GM23338 (cell line): Measurements from ENCODE around the gene VIP. TPM values are rescaled to one million over a fixed set of nuclear protein-coding genes. Genes with fewer than 3 reads are reported as not detected.

ENCODE experiments used
- ATAC-seq: fragments of 200-7000 bp; cut with Tn5 transposase; 3 replicates; pipeline ENCODE4 v1.9.1; 2020
- DNase-seq: peaks from one replicate; pipeline ENCODE4 v3.0.0-alpha.2; 2015; ENCODE audit warnings: low spot score
- H2AFZ ChIP-seq: fragments of 200-600 bp; sonication (generic); 2 replicates; pipeline ENCODE4 v1.8.0; 2016; ENCODE audit warnings: antibody characterized with exemption, mild to moderate bottlenecking, moderate library complexity
- H3F3A ChIP-seq: fragments of 200-600 bp; sonication (generic); replicated peaks from 2 replicates; pipeline ENCODE4 v1.8.0; 2017; ENCODE audit warnings: antibody characterized with exemption, mixed run types, low read depth
- H3K27ac ChIP-seq: fragments of 200-600 bp; sonication (generic); 2 replicates; pipeline ENCODE4 v1.6.1; 2016; ENCODE audit warnings: low read depth
- H3K27me3 ChIP-seq: fragments of 200-600 bp; sonication (generic); 2 replicates; pipeline ENCODE4 v1.8.0; 2016; ENCODE audit warnings: mild to moderate bottlenecking, mixed run types, moderate library complexity; ENCODE audit not compliant: insufficient read depth
- H3K36me3 ChIP-seq: fragments of 200-600 bp; sonication (generic); 2 replicates; pipeline ENCODE4 v1.8.0; 2016; ENCODE audit warnings: mild to moderate bottlenecking; ENCODE audit not compliant: insufficient read depth
- H3K4me1 ChIP-seq: fragments of 200-600 bp; sonication (generic); 2 replicates; pipeline ENCODE4 v1.8.0; 2016; ENCODE audit warnings: mild to moderate bottlenecking, moderate library complexity; ENCODE audit not compliant: insufficient read depth
- H3K4me2 ChIP-seq: fragments of 200-600 bp; sonication (generic); 2 replicates; pipeline ENCODE4 v1.7.1; 2017; ENCODE audit warnings: mixed run types
- H3K4me3 ChIP-seq: fragments of 200-600 bp; sonication (generic); 2 replicates; pipeline ENCODE4 v1.6.1; 2016; ENCODE audit warnings: mixed run types
- H3K79me2 ChIP-seq: fragments of 200-600 bp; sonication (generic); replicated peaks from 2 replicates; pipeline ENCODE4 v1.8.0; 2017; ENCODE audit warnings: mild to moderate bottlenecking; ENCODE audit not compliant: insufficient read depth
- H3K9me2 ChIP-seq: fragments of 200-600 bp; sonication (generic); 2 replicates; pipeline ENCODE4 v1.8.0; 2017; ENCODE audit not compliant: insufficient read depth
- H4K20me1 ChIP-seq: fragments of 200-600 bp; sonication (generic); replicated peaks from 2 replicates; pipeline ENCODE4 v1.8.0; 2017; ENCODE audit warnings: mild to moderate bottlenecking; ENCODE audit not compliant: insufficient read depth
- H3K27ac Mint-ChIP-seq: 2 replicates; pipeline ENCODE4 v1.8.0; 2020; ENCODE audit warnings: inconsistent platforms, mild to moderate bottlenecking, moderate library complexity, mixed read lengths
- H3K27me3 Mint-ChIP-seq: 3 replicates; pipeline ENCODE4 v1.8.0; 2022; ENCODE audit warnings: low read depth, mild to moderate bottlenecking, moderate library complexity, mixed read lengths, inconsistent platforms; ENCODE audit not compliant: insufficient read depth, poor library complexity
- H3K36me3 Mint-ChIP-seq: 3 replicates; pipeline ENCODE4 v1.8.0; 2021; ENCODE audit warnings: low read depth, mild to moderate bottlenecking, inconsistent platforms, moderate library complexity, mixed read lengths
- H3K4me1 Mint-ChIP-seq: 3 replicates; pipeline ENCODE4 v1.8.0; 2020; ENCODE audit warnings: mild to moderate bottlenecking, inconsistent platforms, mixed read lengths
- H3K4me3 Mint-ChIP-seq: 3 replicates; pipeline ENCODE4 v1.8.0; 2021; ENCODE audit warnings: moderate library complexity, mild to moderate bottlenecking, inconsistent platforms, mixed read lengths
- H3K9me3 Mint-ChIP-seq: 3 replicates; pipeline ENCODE4 v1.8.0; 2020; ENCODE audit warnings: moderate library complexity, mild to moderate bottlenecking, inconsistent platforms, mixed read lengths
- CREB1 ChIP-seq: fragments of 250-450 bp; sonication (Bioruptor Pico); IDR thresholded peaks from 2 replicates; pipeline ENCODE4 v1.5.0; 2020; ENCODE audit warnings: low read depth, mild to moderate bottlenecking, moderate library complexity
- EZH2phosphoT487 ChIP-seq: fragments of 200-600 bp; sonication (generic); IDR thresholded peaks from one replicate; pipeline ENCODE4 v1.8.1; 2018; ENCODE audit warnings: antibody characterized with exemption; ENCODE audit not compliant: unreplicated experiment
- JUNB ChIP-seq: IDR thresholded peaks from one replicate; pipeline ENCODE4 v1.6.1; 2016; ENCODE audit warnings: antibody characterized with exemption; ENCODE audit not compliant: unreplicated experiment
- NANOG ChIP-seq: IDR thresholded peaks from 2 replicates; pipeline ENCODE4 v1.6.1; 2016; ENCODE audit warnings: antibody characterized with exemption, borderline replicate concordance
- ZNF114 ChIP-seq: fragments of 250-450 bp; sonication (Bioruptor Pico); IDR thresholded peaks from 2 replicates; pipeline ENCODE4 v1.5.0; 2020; ENCODE audit warnings: mild to moderate bottlenecking, moderate library complexity
- ZNF331 ChIP-seq: fragments of 250-450 bp; sonication (Bioruptor Pico); IDR thresholded peaks from 2 replicates; pipeline ENCODE4 v1.5.0; 2020; ENCODE audit warnings: low read depth, mild to moderate bottlenecking, moderate library complexity
- polyA plus RNA-seq: library from polyadenylated mRNA; unstranded; fragments of >200 nt; fragmentation: Nextera tagmentation; extraction: Ambion mirVana; gene quantifications from 2 replicates; pipeline ENCODE4 v1.2.1, GENCODE V29; 2016
- total RNA-seq: library from RNA; depleted of rRNA; stranded (reverse); fragments of >200 nt; shearing (Covaris generic); gene quantifications from 2 replicates; pipeline ENCODE4 v1.2.3, GENCODE V29; 2014
- TF ChIP-seq, protein P1 (sequence below): fragments of 250-450 bp; sonication (Bioruptor Pico); IDR thresholded peaks from 2 replicates; pipeline ENCODE4 v1.5.0; 2020; ENCODE audit warnings: mild to moderate bottlenecking, moderate library complexity
- TF ChIP-seq, protein P2 (sequence below), 2 experiments: fragments of 200-600 bp in 1 of 2; sonication (generic) in 1 of 2; conservative IDR thresholded peaks; 2 replicates each; pipeline versions ENCODE4 v1.5.1 to v1.6.1; 2016 to 2017; ENCODE audit warnings: antibody characterized with exemption in 2 of 2, low read depth in 2 of 2, mild to moderate bottlenecking in 2 of 2, moderate library complexity in 1 of 2
- TF ChIP-seq, protein P3 (sequence below): IDR thresholded peaks from 2 replicates; pipeline ENCODE4 v1.6.1; 2016; ENCODE audit warnings: antibody characterized with exemption

VIP gene
- total and polyA plus RNA-seq, 2 experiments from 2014 or later = not detected

- TF ChIP-seq, protein P1, sequence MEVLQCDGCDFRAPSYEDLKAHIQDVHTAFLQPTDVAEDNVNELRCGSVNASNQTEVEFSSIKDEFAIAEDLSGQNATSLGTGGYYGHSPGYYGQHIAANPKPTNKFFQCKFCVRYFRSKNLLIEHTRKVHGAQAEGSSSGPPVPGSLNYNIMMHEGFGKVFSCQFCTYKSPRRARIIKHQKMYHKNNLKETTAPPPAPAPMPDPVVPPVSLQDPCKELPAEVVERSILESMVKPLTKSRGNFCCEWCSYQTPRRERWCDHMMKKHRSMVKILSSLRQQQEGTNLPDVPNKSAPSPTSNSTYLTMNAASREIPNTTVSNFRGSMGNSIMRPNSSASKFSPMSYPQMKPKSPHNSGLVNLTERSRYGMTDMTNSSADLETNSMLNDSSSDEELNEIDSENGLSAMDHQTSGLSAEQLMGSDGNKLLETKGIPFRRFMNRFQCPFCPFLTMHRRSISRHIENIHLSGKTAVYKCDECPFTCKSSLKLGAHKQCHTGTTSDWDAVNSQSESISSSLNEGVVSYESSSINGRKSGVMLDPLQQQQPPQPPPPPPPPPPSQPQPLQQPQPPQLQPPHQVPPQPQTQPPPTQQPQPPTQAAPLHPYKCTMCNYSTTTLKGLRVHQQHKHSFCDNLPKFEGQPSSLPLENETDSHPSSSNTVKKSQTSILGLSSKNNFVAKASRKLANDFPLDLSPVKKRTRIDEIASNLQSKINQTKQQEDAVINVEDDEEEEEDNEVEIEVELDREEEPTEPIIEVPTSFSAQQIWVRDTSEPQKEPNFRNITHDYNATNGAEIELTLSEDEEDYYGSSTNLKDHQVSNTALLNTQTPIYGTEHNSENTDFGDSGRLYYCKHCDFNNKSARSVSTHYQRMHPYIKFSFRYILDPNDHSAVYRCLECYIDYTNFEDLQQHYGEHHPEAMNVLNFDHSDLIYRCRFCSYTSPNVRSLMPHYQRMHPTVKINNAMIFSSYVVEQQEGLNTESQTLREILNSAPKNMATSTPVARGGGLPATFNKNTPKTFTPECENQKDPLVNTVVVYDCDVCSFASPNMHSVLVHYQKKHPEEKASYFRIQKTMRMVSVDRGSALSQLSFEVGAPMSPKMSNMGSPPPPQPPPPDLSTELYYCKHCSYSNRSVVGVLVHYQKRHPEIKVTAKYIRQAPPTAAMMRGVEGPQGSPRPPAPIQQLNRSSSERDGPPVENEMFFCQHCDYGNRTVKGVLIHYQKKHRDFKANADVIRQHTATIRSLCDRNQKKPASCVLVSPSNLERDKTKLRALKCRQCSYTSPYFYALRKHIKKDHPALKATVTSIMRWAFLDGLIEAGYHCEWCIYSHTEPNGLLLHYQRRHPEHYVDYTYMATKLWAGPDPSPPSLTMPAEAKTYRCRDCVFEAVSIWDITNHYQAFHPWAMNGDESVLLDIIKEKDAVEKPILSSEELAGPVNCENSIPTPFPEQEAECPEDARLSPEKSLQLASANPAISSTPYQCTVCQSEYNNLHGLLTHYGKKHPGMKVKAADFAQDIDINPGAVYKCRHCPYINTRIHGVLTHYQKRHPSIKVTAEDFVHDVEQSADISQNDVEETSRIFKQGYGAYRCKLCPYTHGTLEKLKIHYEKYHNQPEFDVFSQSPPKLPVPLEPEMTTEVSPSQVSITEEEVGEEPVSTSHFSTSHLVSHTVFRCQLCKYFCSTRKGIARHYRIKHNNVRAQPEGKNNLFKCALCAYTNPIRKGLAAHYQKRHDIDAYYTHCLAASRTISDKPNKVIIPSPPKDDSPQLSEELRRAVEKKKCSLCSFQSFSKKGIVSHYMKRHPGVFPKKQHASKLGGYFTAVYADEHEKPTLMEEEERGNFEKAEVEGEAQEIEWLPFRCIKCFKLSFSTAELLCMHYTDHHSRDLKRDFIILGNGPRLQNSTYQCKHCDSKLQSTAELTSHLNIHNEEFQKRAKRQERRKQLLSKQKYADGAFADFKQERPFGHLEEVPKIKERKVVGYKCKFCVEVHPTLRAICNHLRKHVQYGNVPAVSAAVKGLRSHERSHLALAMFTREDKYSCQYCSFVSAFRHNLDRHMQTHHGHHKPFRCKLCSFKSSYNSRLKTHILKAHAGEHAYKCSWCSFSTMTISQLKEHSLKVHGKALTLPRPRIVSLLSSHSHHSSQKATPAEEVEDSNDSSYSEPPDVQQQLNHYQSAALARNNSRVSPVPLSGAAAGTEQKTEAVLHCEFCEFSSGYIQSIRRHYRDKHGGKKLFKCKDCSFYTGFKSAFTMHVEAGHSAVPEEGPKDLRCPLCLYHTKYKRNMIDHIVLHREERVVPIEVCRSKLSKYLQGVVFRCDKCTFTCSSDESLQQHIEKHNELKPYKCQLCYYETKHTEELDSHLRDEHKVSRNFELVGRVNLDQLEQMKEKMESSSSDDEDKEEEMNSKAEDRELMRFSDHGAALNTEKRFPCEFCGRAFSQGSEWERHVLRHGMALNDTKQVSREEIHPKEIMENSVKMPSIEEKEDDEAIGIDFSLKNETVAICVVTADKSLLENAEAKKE (CRISPR knock-in tag) = no peak
- TF ChIP-seq ZNF331 = no peak
- TF ChIP-seq, protein P2, sequence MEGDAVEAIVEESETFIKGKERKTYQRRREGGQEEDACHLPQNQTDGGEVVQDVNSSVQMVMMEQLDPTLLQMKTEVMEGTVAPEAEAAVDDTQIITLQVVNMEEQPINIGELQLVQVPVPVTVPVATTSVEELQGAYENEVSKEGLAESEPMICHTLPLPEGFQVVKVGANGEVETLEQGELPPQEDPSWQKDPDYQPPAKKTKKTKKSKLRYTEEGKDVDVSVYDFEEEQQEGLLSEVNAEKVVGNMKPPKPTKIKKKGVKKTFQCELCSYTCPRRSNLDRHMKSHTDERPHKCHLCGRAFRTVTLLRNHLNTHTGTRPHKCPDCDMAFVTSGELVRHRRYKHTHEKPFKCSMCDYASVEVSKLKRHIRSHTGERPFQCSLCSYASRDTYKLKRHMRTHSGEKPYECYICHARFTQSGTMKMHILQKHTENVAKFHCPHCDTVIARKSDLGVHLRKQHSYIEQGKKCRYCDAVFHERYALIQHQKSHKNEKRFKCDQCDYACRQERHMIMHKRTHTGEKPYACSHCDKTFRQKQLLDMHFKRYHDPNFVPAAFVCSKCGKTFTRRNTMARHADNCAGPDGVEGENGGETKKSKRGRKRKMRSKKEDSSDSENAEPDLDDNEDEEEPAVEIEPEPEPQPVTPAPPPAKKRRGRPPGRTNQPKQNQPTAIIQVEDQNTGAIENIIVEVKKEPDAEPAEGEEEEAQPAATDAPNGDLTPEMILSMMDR (conservative IDR thresholded peaks at IDR 0.05; ENCODE audit: low read depth in 2 of 2) = no peak
Observed at GRCh38 chr6:152749336-152749735, 1.3 kb upstream of the VIP start (continued).

DNA sequence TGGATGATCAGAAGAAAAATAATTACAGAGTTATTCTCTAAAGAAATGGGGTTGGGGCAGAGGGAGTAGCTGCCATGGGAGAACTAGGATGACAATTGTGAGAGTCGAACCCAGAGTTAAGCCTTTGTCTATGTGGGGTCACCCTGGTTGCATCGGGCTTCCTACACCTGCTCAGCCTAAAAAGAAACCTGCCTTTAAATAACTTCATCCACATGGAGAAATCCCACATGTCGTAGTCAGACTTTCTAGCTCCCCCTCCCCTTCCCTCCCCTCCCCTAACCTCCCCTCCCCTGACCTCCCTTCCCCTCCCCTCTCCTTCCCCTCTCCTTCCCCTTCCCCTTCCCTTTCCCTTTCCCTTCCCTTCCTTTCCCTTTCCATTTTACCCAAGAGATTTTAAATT is 14.7 kb downstream of the VIP start:
- no peak overlapping the region for H2AFZ ChIP-seq
- H3K27ac ChIP-seq = no peak overlapping the region
- Mint-ChIP-seq H3K4me3 (no peak overlapping the region), H3K27ac (no peak overlapping the region), H3K4me1 (no peaks in the 10 kb centered on the region), H3K27me3 (peaks cover 2% of the 10 kb centered on the region), H3K9me3 (no peaks in the 10 kb centered on the region), H3K36me3 (no peaks in the 10 kb centered on the region)
- no peaks in the 10 kb centered on the region for H3K4me1 ChIP-seq
- no peaks in the 10 kb centered on the region for H3K36me3 ChIP-seq
- DNase-seq = no peak
- no peak overlapping the region for H3K4me2 ChIP-seq
- H3K9me2 ChIP-seq = peaks cover 3% of the 10 kb centered on the region; the same call in 1 of the 2 replicates
- H3K4me3 ChIP-seq = no peak overlapping the region
- H3K27me3 ChIP-seq = no peaks in the 10 kb centered on the region
- H4K20me1 ChIP-seq = no peaks in the 10 kb centered on the region
- H3F3A ChIP-seq = no peaks in the 10 kb centered on the region
- H3K79me2 ChIP-seq = no peaks in the 10 kb centered on the region
- no peak for ATAC-seq
- TF ChIP-seq JUNB = no peak
- TF ChIP-seq, protein P3, sequence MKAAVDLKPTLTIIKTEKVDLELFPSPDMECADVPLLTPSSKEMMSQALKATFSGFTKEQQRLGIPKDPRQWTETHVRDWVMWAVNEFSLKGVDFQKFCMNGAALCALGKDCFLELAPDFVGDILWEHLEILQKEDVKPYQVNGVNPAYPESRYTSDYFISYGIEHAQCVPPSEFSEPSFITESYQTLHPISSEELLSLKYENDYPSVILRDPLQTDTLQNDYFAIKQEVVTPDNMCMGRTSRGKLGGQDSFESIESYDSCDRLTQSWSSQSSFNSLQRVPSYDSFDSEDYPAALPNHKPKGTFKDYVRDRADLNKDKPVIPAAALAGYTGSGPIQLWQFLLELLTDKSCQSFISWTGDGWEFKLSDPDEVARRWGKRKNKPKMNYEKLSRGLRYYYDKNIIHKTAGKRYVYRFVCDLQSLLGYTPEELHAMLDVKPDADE = no peak
- TF ChIP-seq NANOG = no peak
- TF ChIP-seq ZNF114 (CRISPR knock-in tag) = no peak
- no peak for TF ChIP-seq CREB1 (CRISPR knock-in tag)
- TF ChIP-seq EZH2phosphoT487 = no peak
- no peak for TF ChIP-seq ZNF331
